HepG2 (cell line): ENCODE results near the gene ONECUT1. TPM values are rescaled to one million over a fixed set of nuclear protein-coding genes. Genes with fewer than 3 reads are reported as not detected.

Experiments used
- CBX2 ChIP-seq, 2 experiments: fragments of 200-600 bp in 1 of 2; sonication (generic); formaldehyde crosslinking in 1 of 2; IDR thresholded peaks; 2 replicates each; pipeline versions ENCODE4 v1.7.0 to v1.8.1; 2018 to 2022; ENCODE audit warnings: low read depth in 2 of 2, low read length in 1 of 2, mild to moderate bottlenecking in 1 of 2, missing genetic modification reagents in 1 of 2
- CBX5 ChIP-seq: sonication (generic); formaldehyde crosslinking; IDR thresholded peaks from 2 replicates; pipeline ENCODE4 v1.4.0; 2020; ENCODE audit warnings: missing genetic modification reagents, borderline replicate concordance
- DNMT3B ChIP-seq: conservative IDR thresholded peaks from 2 replicates; pipeline ENCODE4 v1.6.1; 2016; ENCODE audit warnings: missing biosample characterization, control low read depth
- FOXK1 ChIP-seq: sonication (generic); formaldehyde crosslinking; IDR thresholded peaks from 2 replicates; pipeline ENCODE4 v1.4.0; 2020; ENCODE audit warnings: low read depth, missing genetic modification reagents, borderline replicate concordance
- GRHL1 ChIP-seq: sonication (generic); formaldehyde crosslinking; conservative IDR thresholded peaks from 2 replicates; pipeline ENCODE4 v1.8.0; 2022; ENCODE audit warnings: missing genetic modification reagents
- HNF4G ChIP-seq, 2 experiments: sonication (generic) in 1 of 2; formaldehyde crosslinking in 1 of 2; IDR thresholded peaks; 2 replicates each; pipeline versions ENCODE4 v1.4.0 to v1.6.1; 2011 to 2020; ENCODE audit warnings: borderline replicate concordance in 2 of 2, low read depth in 2 of 2, mild to moderate bottlenecking in 2 of 2, low read length in 1 of 2, missing genetic modification reagents in 1 of 2, moderate library complexity in 1 of 2
- HOXA3 ChIP-seq: sonication (generic); formaldehyde crosslinking; IDR thresholded peaks from 2 replicates; pipeline ENCODE4 v1.5.0; 2020; ENCODE audit warnings: missing genetic modification reagents
- MXI1 ChIP-seq: IDR thresholded peaks from 3 replicates; pipeline ENCODE4 v1.6.1; 2012; ENCODE audit warnings: low read depth, low read length, inconsistent platforms, borderline replicate concordance
- NR2F1 ChIP-seq, 2 experiments: fragments of 450-650 bp in 1 of 2; formaldehyde crosslinking in 1 of 2; IDR thresholded peaks; 2 replicates each; pipeline versions ENCODE4 v1.5.0 to v1.6.1; 2016 to 2020; ENCODE audit warnings: mild to moderate bottlenecking in 1 of 2, missing compliant biosample characterization in 1 of 2, missing genetic modification reagents in 1 of 2, moderate library complexity in 1 of 2
- RAD21 ChIP-seq: fragments of 450-650 bp; formaldehyde crosslinking; IDR thresholded peaks from 2 replicates; pipeline ENCODE4 v1.5.0; 2020; ENCODE audit warnings: mild to moderate bottlenecking
- RNF2 ChIP-seq: fragments of 450-650 bp; conservative IDR thresholded peaks from 2 replicates; pipeline ENCODE4 v1.6.1; 2016; ENCODE audit warnings: low read depth
- SP2 ChIP-seq: sonication (generic); formaldehyde crosslinking; IDR thresholded peaks from 2 replicates; pipeline ENCODE4 v1.5.1; 2020; ENCODE audit warnings: mild to moderate bottlenecking, missing genetic modification reagents
- TFDP1 ChIP-seq: IDR thresholded peaks from 2 replicates; pipeline ENCODE4 v1.6.1; 2016; ENCODE audit warnings: missing compliant biosample characterization, missing genetic modification reagents, borderline replicate concordance
- TSC22D2 ChIP-seq: sonication (generic); formaldehyde crosslinking; IDR thresholded peaks from 2 replicates; pipeline ENCODE4 v1.5.1; 2020; ENCODE audit warnings: missing genetic modification reagents, mild to moderate bottlenecking, borderline replicate concordance
- ZNF224 ChIP-seq: sonication (generic); formaldehyde crosslinking; IDR thresholded peaks from 2 replicates; pipeline ENCODE4 v1.5.0; 2020; ENCODE audit warnings: mild to moderate bottlenecking, missing genetic modification reagents
- ZNF234 ChIP-seq: sonication (generic); formaldehyde crosslinking; conservative IDR thresholded peaks from 2 replicates; pipeline ENCODE4 v1.5.1; 2020; ENCODE audit warnings: mild to moderate bottlenecking, missing genetic modification reagents
- ZNF280B ChIP-seq: sonication (generic); formaldehyde crosslinking; IDR thresholded peaks from 2 replicates; pipeline ENCODE4 v1.5.0; 2020; ENCODE audit warnings: missing genetic modification reagents, mild to moderate bottlenecking, borderline replicate concordance
- ZNF333 ChIP-seq: sonication (generic); formaldehyde crosslinking; IDR thresholded peaks from 2 replicates; pipeline ENCODE4 v1.4.0; 2020; ENCODE audit warnings: mild to moderate bottlenecking, missing genetic modification reagents, borderline replicate concordance
- ZNF451 ChIP-seq: sonication (generic); formaldehyde crosslinking; IDR thresholded peaks from 2 replicates; pipeline ENCODE4 v1.5.0; 2020; ENCODE audit warnings: mild to moderate bottlenecking, missing genetic modification reagents
- polyA plus RNA-seq, 8 experiments: library from polyadenylated mRNA; depleted of rRNA in 3 of 8; stranded (reverse) in 7 of 8; unstranded in 1 of 8; fragments of >200 nt; fragmentation: Illumina TruSeq in 4 of 8; extraction: Trizol in 4 of 8; gene quantifications; 2 replicates each; pipeline versions ENCODE4 v1.2.1 to v1.2.3, GENCODE V29; 2011 to 2016; ENCODE audit warnings: low read depth in 4 of 8, missing spikeins in 1 of 8, mixed read lengths in 1 of 8; ENCODE audit not compliant: insufficient read depth in 1 of 8
- total RNA-seq, 5 experiments: library from RNA; depleted of rRNA; stranded (reverse); fragments of >200 nt; fragmentation: Illumina TruSeq; extraction: Trizol; gene quantifications; 2 replicates each; pipeline ENCODE4 v1.2.3, GENCODE V29; 2016; ENCODE audit warnings: low read depth in 1 of 5
- TF ChIP-seq, protein P1 (sequence below): sonication (generic); formaldehyde crosslinking; IDR thresholded peaks from 2 replicates; pipeline ENCODE4 v1.4.0; 2020; ENCODE audit warnings: missing genetic modification reagents
- TF ChIP-seq, protein P2 (sequence below): sonication (generic); formaldehyde crosslinking; IDR thresholded peaks from 2 replicates; pipeline ENCODE4 v1.4.0; 2020; ENCODE audit warnings: missing genetic modification reagents

Gene ONECUT1
- total and polyA plus RNA-seq, 2 of the 13 experiments (the other 11 are each of a cell fraction or from before 2014, with no cell fraction given), result 3.5 to 9.1 TPM

GRCh38 chr15:52789601-52790168, 451 bp downstream of the ONECUT1 start (continued):
- 0 out of 2 replicates have a peak, but pooled peaks have one; percentile 15 for TF ChIP-seq ZNF280B (CRISPR knock-in tag)
- no peak for TF ChIP-seq ZNF451
- TF ChIP-seq RNF2, result 0 out of 2 replicates have a peak, but pooled peaks have one; percentile 23
- TF ChIP-seq RAD21 (CRISPR knock-in tag), result peak; percentile 39; the same call in 1 of the 2 replicates
- TF ChIP-seq CBX5, result no peak
- TF ChIP-seq HNF4G (IDR thresholded peaks at IDR 0.05; ENCODE audit: borderline replicate concordance, low read depth, low read length), result no peak
- TF ChIP-seq HNF4G (CRISPR knock-in tag; IDR thresholded peaks at IDR 0.05; ENCODE audit: borderline replicate concordance, low read depth), result no peak
- no peak for TF ChIP-seq NR2F1 (CRISPR knock-in tag; IDR thresholded peaks at IDR 0.05)
- TF ChIP-seq CBX2 (IDR thresholded peaks at IDR 0.05; ENCODE audit: low read depth, low read length), result no peak
- TF ChIP-seq CBX2 (CRISPR knock-in tag; IDR thresholded peaks at IDR 0.05; ENCODE audit: low read depth), result no peak
- no peak for TF ChIP-seq HOXA3 (CRISPR knock-in tag)
- 0 out of 3 replicates have a peak, but pooled peaks have one; percentile 14 for TF ChIP-seq MXI1
- no peak for TF ChIP-seq GRHL1 (CRISPR knock-in tag)
- TF ChIP-seq, protein P1, sequence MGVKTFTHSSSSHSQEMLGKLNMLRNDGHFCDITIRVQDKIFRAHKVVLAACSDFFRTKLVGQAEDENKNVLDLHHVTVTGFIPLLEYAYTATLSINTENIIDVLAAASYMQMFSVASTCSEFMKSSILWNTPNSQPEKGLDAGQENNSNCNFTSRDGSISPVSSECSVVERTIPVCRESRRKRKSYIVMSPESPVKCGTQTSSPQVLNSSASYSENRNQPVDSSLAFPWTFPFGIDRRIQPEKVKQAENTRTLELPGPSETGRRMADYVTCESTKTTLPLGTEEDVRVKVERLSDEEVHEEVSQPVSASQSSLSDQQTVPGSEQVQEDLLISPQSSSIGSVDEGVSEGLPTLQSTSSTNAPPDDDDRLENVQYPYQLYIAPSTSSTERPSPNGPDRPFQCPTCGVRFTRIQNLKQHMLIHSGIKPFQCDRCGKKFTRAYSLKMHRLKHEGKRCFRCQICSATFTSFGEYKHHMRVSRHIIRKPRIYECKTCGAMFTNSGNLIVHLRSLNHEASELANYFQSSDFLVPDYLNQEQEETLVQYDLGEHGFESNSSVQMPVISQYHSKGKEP (CRISPR knock-in tag), result no peak
- no peak for TF ChIP-seq TFDP1 (CRISPR knock-in tag)
- TF ChIP-seq TSC22D2 (CRISPR knock-in tag), result no peak
- TF ChIP-seq ZNF234 (CRISPR knock-in tag), result peak; percentile 29; the same call in 1 of the 2 replicates
- no peak for TF ChIP-seq DNMT3B (CRISPR knock-in tag)
- TF ChIP-seq SP2, result no peak
- TF ChIP-seq ZNF333, result no peak
- TF ChIP-seq, protein P2, sequence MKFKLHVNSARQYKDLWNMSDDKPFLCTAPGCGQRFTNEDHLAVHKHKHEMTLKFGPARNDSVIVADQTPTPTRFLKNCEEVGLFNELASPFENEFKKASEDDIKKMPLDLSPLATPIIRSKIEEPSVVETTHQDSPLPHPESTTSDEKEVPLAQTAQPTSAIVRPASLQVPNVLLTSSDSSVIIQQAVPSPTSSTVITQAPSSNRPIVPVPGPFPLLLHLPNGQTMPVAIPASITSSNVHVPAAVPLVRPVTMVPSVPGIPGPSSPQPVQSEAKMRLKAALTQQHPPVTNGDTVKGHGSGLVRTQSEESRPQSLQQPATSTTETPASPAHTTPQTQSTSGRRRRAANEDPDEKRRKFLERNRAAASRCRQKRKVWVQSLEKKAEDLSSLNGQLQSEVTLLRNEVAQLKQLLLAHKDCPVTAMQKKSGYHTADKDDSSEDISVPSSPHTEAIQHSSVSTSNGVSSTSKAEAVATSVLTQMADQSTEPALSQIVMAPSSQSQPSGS, result no peak
- TF ChIP-seq FOXK1 (CRISPR knock-in tag), result no peak
- no peak for TF ChIP-seq ZNF224 (CRISPR knock-in tag)
